Smooth muscle cell (in vitro differentiated cells): ENCODE results near the gene WNK3. TPM values are rescaled to one million over a fixed set of nuclear protein-coding genes. Genes with fewer than 3 reads are reported as not detected.

ENCODE experiments used
- DNase-seq: peaks from one replicate; lab custom pipeline; 2025; ENCODE audit not compliant: unreplicated experiment; lab: John Stamatoyannopoulos, UW
- H2AFZ ChIP-seq: fragments of 200-600 bp; sonication (generic); 2 replicates; pipeline ENCODE4 v1.6.0; 2016; ENCODE audit warnings: antibody characterized with exemption, low read depth, mild to moderate bottlenecking
- H3F3A ChIP-seq: fragments of 200-600 bp; sonication (generic); 2 replicates; pipeline ENCODE4 v1.6.0; 2017; ENCODE audit warnings: antibody characterized with exemption, low read depth
- H3K27ac ChIP-seq: fragments of 200-600 bp; sonication (generic); 2 replicates; pipeline ENCODE4 v1.5.1; 2016; ENCODE audit warnings: low read depth, mild to moderate bottlenecking
- H3K27me3 ChIP-seq: fragments of 200-600 bp; sonication (generic); 2 replicates; pipeline ENCODE4 v1.6.1; 2016; ENCODE audit warnings: low read depth, mild to moderate bottlenecking
- H3K36me3 ChIP-seq: fragments of 200-600 bp; sonication (generic); 2 replicates; pipeline ENCODE4 v1.5.1; 2016; ENCODE audit warnings: low read depth
- H3K4me1 ChIP-seq: fragments of 200-600 bp; sonication (generic); 2 replicates; pipeline ENCODE4 v1.5.1; 2016; ENCODE audit warnings: low read depth
- H3K4me2 ChIP-seq: fragments of 200-600 bp; sonication (generic); 2 replicates; pipeline ENCODE4 v1.6.0; 2016; ENCODE audit warnings: mild to moderate bottlenecking
- H3K4me3 ChIP-seq: fragments of 200-600 bp; sonication (generic); 2 replicates; pipeline ENCODE4 v1.5.1; 2016; ENCODE audit warnings: mild to moderate bottlenecking
- H3K79me2 ChIP-seq: fragments of 200-600 bp; sonication (generic); 2 replicates; pipeline ENCODE4 v1.6.0; 2016; ENCODE audit warnings: low read depth, mild to moderate bottlenecking
- H3K9ac ChIP-seq: fragments of 200-600 bp; sonication (generic); 2 replicates; pipeline ENCODE4 v1.6.0; 2016; ENCODE audit warnings: low read depth
- H3K9me3 ChIP-seq: fragments of 200-600 bp; sonication (generic); replicated peaks from 2 replicates; pipeline ENCODE4 v1.5.1; 2016; ENCODE audit warnings: low read depth
- H4K20me1 ChIP-seq: fragments of 200-600 bp; sonication (generic); 2 replicates; pipeline ENCODE4 v1.6.0; 2016; ENCODE audit warnings: low read depth
- CTCF ChIP-seq: fragments of 200-600 bp; sonication (generic); IDR thresholded peaks from 2 replicates; pipeline ENCODE4 v1.5.1; 2017; ENCODE audit warnings: borderline replicate concordance, mild to moderate bottlenecking, antibody characterized with exemption; ENCODE audit not compliant: insufficient read depth, poor library complexity, severe bottlenecking
- WGBS: methylation state at CpG from one replicate; pipeline ENCODE4 v1.1.7; 2016; ENCODE audit warnings: low lambda C conversion rate; 5-methylcytosine and 5-hydroxymethylcytosine counted together
- polyA plus RNA-seq: library from polyadenylated mRNA; unstranded; fragments of >200 nt; fragmentation: Nextera tagmentation; extraction: Ambion mirVana; gene quantifications from 2 replicates; pipeline ENCODE4 v1.2.1, GENCODE V29; 2016
- total RNA-seq: library from RNA; depleted of rRNA; stranded (reverse); fragments of >200 nt; gene quantifications from 2 replicates; pipeline ENCODE4 v1.2.3, GENCODE V29; 2014

WNK3 gene
- total and polyA plus RNA-seq, 2 experiments from 2014 or later: 3.6 to 5.4 TPM

DNA sequence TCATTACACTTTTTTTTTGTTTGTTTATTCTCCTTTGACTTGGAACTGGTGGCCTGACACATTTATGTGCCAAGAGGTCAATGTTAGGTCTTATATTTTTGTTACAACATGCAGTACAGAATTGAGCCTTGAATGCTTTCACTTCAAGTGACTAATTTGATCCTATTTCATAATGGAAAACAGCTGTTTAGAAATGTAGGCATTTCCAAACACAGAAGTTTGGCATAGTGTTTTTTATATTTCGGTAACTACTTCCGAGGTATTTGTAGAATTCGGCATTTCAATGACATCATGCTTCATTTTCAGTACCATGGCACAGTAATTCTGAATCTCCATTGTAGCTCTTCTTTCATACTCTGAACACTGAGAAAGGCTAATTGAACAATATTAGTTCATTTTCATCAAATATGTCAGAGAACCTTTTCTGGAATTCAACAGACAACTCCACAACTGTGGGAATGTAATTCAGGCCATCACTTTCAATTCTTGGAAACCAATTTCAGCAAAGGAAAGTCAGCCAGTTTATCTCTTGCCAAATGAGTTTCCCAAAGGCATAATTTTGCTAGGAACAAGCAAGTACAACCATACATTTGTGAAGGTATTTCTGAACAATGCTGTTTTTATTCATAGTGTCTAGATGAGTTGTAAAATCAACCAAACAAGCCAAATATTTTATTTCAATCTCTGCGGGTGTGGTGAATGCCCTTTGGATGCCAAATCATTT, 186.2 kb downstream of the WNK3 start:
- Histone ChIP-seq H3K27ac (no peak overlapping the region), H3K4me2 (no peak overlapping the region)
- WGBS: 81% methylated on average over 4 of the region's 4 CpGs

GRCh38 chrX:54171091-54171490, 186.8 kb downstream of the WNK3 start:
- Histone ChIP-seq H3K36me3 (no peaks in the 10 kb centered on the region), H3K27ac (no peak overlapping the region), H3K4me3 (no peak overlapping the region), H3K9ac (no peak overlapping the region), H3K4me1 (no peaks in the 10 kb centered on the region), H3F3A (no peaks in the 10 kb centered on the region), H3K4me2 (no peak overlapping the region), H3K27me3 (no peaks in the 10 kb centered on the region), H3K79me2 (peaks cover 17% of the 10 kb centered on the region), H4K20me1 (no peaks in the 10 kb centered on the region), H2AFZ (no peak overlapping the region), H3K9me3 (no peaks in the 10 kb centered on the region)
- TF ChIP-seq CTCF: no peak
- DNase-seq: no peak

More for the DNA sequence above, 186.2 kb downstream of the WNK3 start:
- Histone ChIP-seq H3K4me1 (no peaks in the 10 kb centered on the region), H2AFZ (no peak overlapping the region), H3K9me3 (no peaks in the 10 kb centered on the region), H3K79me2 (peaks cover 22% of the 10 kb centered on the region), H3K36me3 (no peaks in the 10 kb centered on the region), H3K27me3 (no peaks in the 10 kb centered on the region), H3K4me3 (no peak overlapping the region), H4K20me1 (no peaks in the 10 kb centered on the region), H3K9ac (no peak overlapping the region), H3F3A (no peaks in the 10 kb centered on the region)
- DNase-seq: no peak
- no peak for TF ChIP-seq CTCF

DNA sequence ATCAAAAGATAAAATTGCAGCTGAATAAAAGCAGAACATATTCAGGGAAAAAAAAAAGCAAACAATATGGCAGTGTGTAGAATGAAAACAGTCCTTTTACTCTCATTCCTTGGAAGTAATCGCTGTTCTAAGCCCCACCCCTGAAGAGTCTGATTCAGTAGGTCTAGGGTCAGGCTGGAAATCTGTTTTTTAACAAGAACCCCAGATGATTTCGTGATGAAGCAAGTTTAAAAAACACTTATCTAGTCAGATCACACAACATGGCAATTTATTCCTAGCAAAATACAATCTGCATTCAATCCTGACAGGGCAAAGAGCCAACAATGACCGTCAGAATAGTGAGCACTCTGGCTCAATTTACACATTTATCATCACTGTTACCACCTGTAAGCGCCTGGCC, 190.9 kb downstream of the WNK3 start:
- no peak for TF ChIP-seq CTCF
- H3K4me1 ChIP-seq: no peaks in the 10 kb centered on the region
- H3K36me3 ChIP-seq: no peaks in the 10 kb centered on the region
- no peaks in the 10 kb centered on the region for H3F3A ChIP-seq
- no peak overlapping the region for H2AFZ ChIP-seq
- no peak overlapping the region for H3K4me3 ChIP-seq
- no peak overlapping the region for H3K4me2 ChIP-seq
- 66% methylated on average over 4 of the region's 4 CpGs for WGBS
- H3K27me3 ChIP-seq: no peaks in the 10 kb centered on the region
- H3K9ac ChIP-seq: no peak overlapping the region
- DNase-seq: no peak
- H3K27ac ChIP-seq: no peak overlapping the region
- no peaks in the 10 kb centered on the region for H3K9me3 ChIP-seq
- H4K20me1 ChIP-seq: no peaks in the 10 kb centered on the region
- H3K79me2 ChIP-seq: no peaks in the 10 kb centered on the region

GRCh38 chrX:54157561-54157960, 200.3 kb downstream of the WNK3 start:
- Histone ChIP-seq H3K27ac (no peak overlapping the region), H3K4me3 (no peak overlapping the region), H3K9ac (no peak overlapping the region), H3F3A (no peaks in the 10 kb centered on the region), H3K79me2 (no peaks in the 10 kb centered on the region), H3K9me3 (no peaks in the 10 kb centered on the region), H2AFZ (no peak overlapping the region), H3K4me1 (no peaks in the 10 kb centered on the region), H3K4me2 (no peak overlapping the region), H3K36me3 (no peaks in the 10 kb centered on the region), H3K27me3 (no peaks in the 10 kb centered on the region), H4K20me1 (no peaks in the 10 kb centered on the region)
- DNase-seq: no peak
- TF ChIP-seq CTCF: no peak
